Retinal pigment epithelial cell (primary cell): ENCODE measurements around the gene TSPAN5.

Source experiments
- DNase-seq: peaks from one replicate; pipeline ENCODE4 v3.0.0-alpha.2; 2010; ENCODE audit warnings: low read depth
- H3K4me3 ChIP-seq: 2 replicates; pipeline ENCODE4 v1.5.1; 2011; ENCODE audit warnings: mild to moderate bottlenecking, low read length, control low read depth, moderate library complexity
- TF ChIP-seq, protein P1 (sequence below): conservative IDR thresholded peaks from 2 replicates; pipeline ENCODE4 v1.5.1; 2011; ENCODE audit warnings: low read depth, low read length, control low read depth, inconsistent platforms

The TSPAN5 gene

GRCh38 chr4:98446499-98447375 lies 211.7 kb downstream of the TSPAN5 start:
- H3K4me3 ChIP-seq, result no peak overlapping the region
- TF ChIP-seq, protein P1, sequence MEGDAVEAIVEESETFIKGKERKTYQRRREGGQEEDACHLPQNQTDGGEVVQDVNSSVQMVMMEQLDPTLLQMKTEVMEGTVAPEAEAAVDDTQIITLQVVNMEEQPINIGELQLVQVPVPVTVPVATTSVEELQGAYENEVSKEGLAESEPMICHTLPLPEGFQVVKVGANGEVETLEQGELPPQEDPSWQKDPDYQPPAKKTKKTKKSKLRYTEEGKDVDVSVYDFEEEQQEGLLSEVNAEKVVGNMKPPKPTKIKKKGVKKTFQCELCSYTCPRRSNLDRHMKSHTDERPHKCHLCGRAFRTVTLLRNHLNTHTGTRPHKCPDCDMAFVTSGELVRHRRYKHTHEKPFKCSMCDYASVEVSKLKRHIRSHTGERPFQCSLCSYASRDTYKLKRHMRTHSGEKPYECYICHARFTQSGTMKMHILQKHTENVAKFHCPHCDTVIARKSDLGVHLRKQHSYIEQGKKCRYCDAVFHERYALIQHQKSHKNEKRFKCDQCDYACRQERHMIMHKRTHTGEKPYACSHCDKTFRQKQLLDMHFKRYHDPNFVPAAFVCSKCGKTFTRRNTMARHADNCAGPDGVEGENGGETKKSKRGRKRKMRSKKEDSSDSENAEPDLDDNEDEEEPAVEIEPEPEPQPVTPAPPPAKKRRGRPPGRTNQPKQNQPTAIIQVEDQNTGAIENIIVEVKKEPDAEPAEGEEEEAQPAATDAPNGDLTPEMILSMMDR, result no peak
- DNase-seq, result peak; percentile 26

DNA sequence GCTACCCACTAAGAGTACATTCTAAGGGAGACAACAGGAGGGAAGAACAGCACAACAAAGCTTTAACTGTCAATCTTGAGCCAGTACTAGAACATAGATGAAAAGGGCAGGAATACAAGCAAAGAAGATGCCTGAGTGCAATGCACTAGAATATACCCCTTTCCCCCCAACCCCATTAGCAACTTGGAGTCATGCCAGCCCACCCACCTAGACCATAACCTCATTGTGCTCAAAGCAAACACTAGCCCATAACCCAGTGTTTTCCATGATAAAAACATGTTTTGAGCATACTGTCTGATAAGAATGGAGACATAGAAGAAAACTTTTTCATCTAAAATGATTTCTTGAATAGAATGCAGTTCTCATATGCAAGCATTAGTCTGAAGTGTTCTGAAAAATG lies 214.0 kb downstream of the TSPAN5 start:
- no peak overlapping the region for H3K4me3 ChIP-seq
- DNase-seq, result no peak
- TF ChIP-seq, protein P1, result no peak

GRCh38 chr4:98434816-98435215 lies 223.6 kb downstream of the TSPAN5 start:
- DNase-seq, result no peak
- H3K4me3 ChIP-seq, result no peak overlapping the region
- TF ChIP-seq, protein P1, result no peak

GRCh38 chr4:98433691-98434090 lies 224.7 kb downstream of the TSPAN5 start:
- TF ChIP-seq, protein P1, result no peak
- no peak for DNase-seq
- no peak overlapping the region for H3K4me3 ChIP-seq

- no peak overlapping the region for H3K4me3 ChIP-seq
- peak; percentile 75 for DNase-seq
- TF ChIP-seq, protein P1, result no peak
These were observed 227.6 kb downstream of the TSPAN5 start for GRCh38 chr4:98430708-98431403.

DNA sequence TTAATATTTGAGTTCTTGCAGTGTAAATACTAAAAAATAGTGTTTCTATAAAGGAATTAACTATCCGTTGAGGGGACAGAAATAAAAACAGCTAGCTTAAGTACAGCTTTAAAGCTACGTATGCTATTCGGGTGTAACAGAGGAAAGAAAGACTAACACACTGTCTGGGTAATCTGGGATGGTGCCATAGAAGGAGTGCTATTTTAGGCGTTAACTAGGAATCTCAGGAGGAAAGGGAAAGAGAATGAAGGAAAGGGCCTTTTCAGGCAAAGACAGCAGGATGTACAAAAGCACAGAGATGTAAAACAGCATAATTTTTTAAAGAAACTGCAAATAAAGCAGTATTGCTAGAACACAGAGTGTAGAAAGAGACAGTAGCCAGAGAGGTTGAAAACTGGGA lies 235.4 kb downstream of the TSPAN5 start:
- DNase-seq, result no peak
- TF ChIP-seq, protein P1, result no peak
- no peak overlapping the region for H3K4me3 ChIP-seq
